Neural cell (in vitro differentiated cells): ENCODE measurements around the gene RNPEP. TPM values are rescaled to one million over a fixed set of nuclear protein-coding genes. Genes with fewer than 3 reads are reported as not detected.

Experiments used
- H2AFZ ChIP-seq: fragments of 200-600, 300-800 bp; sonication (generic), shearing (Covaris generic); 2 replicates; pipeline ENCODE4 v1.6.0; 2014; ENCODE audit warnings: low read depth, mild to moderate bottlenecking, antibody characterized with exemption, low read length, moderate library complexity
- H3F3A ChIP-seq: fragments of 200-600 bp; shearing (Covaris generic); 2 replicates; pipeline ENCODE4 v1.6.1; 2016; ENCODE audit warnings: mild to moderate bottlenecking, moderate library complexity, mixed read lengths, antibody characterized with exemption, low read length; ENCODE audit not compliant: insufficient read depth, poor library complexity, severe bottlenecking
- H3K27ac ChIP-seq: fragments of 200-600, 300-800 bp; sonication (generic), shearing (Covaris generic); 2 replicates; pipeline ENCODE4 v1.5.1; 2014; ENCODE audit warnings: mild to moderate bottlenecking, low read length, moderate library complexity
- H3K27me3 ChIP-seq: fragments of 300-800, 200-600 bp; sonication (generic), shearing (Covaris generic); 2 replicates; pipeline ENCODE4 v1.6.0; 2014; ENCODE audit warnings: mild to moderate bottlenecking, low read depth, low read length, moderate library complexity; ENCODE audit not compliant: insufficient read depth
- H3K36me3 ChIP-seq: fragments of 300-800, 200-600 bp; sonication (generic), shearing (Covaris generic); 2 replicates; pipeline ENCODE4 v1.5.1; 2014; ENCODE audit warnings: mild to moderate bottlenecking, antibody characterized with exemption, low read length, moderate library complexity; ENCODE audit not compliant: insufficient read depth
- H3K4me2 ChIP-seq: fragments of 300-800, 200-600 bp; sonication (generic), shearing (Covaris generic); 2 replicates; pipeline ENCODE4 v1.6.0; 2014; ENCODE audit warnings: mild to moderate bottlenecking, low read length
- H3K4me3 ChIP-seq: fragments of 300-800, 200-600 bp; sonication (generic), shearing (Covaris generic); 2 replicates; pipeline ENCODE4 v1.5.1; 2014; ENCODE audit warnings: mild to moderate bottlenecking, low read length, moderate library complexity
- H3K79me2 ChIP-seq: fragments of 200-600 bp; shearing (Covaris generic); replicated peaks from 2 replicates; pipeline ENCODE4 v1.6.0; 2014; ENCODE audit warnings: mild to moderate bottlenecking, low read length, moderate library complexity; ENCODE audit not compliant: insufficient read depth
- H3K9ac ChIP-seq: fragments of 300-800, 200-600 bp; sonication (generic), shearing (Covaris generic); 2 replicates; pipeline ENCODE4 v1.6.1; 2016; ENCODE audit warnings: mild to moderate bottlenecking, low read length, mixed read lengths
- H3K9me2 ChIP-seq: fragments of 200-600 bp; shearing (Covaris generic); 2 replicates; pipeline ENCODE4 v1.6.1; 2016; ENCODE audit warnings: mild to moderate bottlenecking, low read length, mixed read lengths; ENCODE audit not compliant: insufficient read depth
- H3K9me3 ChIP-seq: fragments of 200-600, 300-800 bp; sonication (generic), shearing (Covaris generic); 2 replicates; pipeline ENCODE4 v1.6.1; 2016; ENCODE audit warnings: mild to moderate bottlenecking, mixed run types, low read length, moderate library complexity, mixed read lengths
- H4K20me1 ChIP-seq: fragments of 200-600 bp; shearing (Covaris generic); 2 replicates; pipeline ENCODE4 v1.6.1; 2016; ENCODE audit warnings: mild to moderate bottlenecking, mixed run types; ENCODE audit not compliant: insufficient read depth
- EP300 ChIP-seq: fragments of 450-650 bp; conservative IDR thresholded peaks from 2 replicates; pipeline ENCODE4 v1.6.1; 2014; ENCODE audit warnings: antibody characterized with exemption, mild to moderate bottlenecking, moderate library complexity; ENCODE audit not compliant: poor library complexity, severe bottlenecking
- EZH2 ChIP-seq: fragments of 200-600, 300-800 bp; shearing (Covaris generic), sonication (generic); IDR thresholded peaks from 2 replicates; pipeline ENCODE4 v1.6.1; 2014; ENCODE audit warnings: antibody characterized with exemption, low read length, borderline replicate concordance, mild to moderate bottlenecking; ENCODE audit not compliant: insufficient read depth, poor library complexity, severe bottlenecking
- MXI1 ChIP-seq: fragments of 450-650 bp; conservative IDR thresholded peaks from 2 replicates; pipeline ENCODE4 v1.6.1; 2014; ENCODE audit warnings: antibody characterized with exemption, mild to moderate bottlenecking; ENCODE audit not compliant: poor library complexity, severe bottlenecking
- POLR2AphosphoS5 ChIP-seq: IDR thresholded peaks from 2 replicates; pipeline ENCODE4 v1.6.1; 2012
- RAD21 ChIP-seq: fragments of 450-650 bp; conservative IDR thresholded peaks from 2 replicates; pipeline ENCODE4 v1.6.1; 2014; ENCODE audit warnings: antibody characterized with exemption, mild to moderate bottlenecking, moderate library complexity
- SMC3 ChIP-seq: fragments of 450-650 bp; conservative IDR thresholded peaks from 2 replicates; pipeline ENCODE4 v1.6.1; 2014; ENCODE audit warnings: antibody characterized with exemption, mild to moderate bottlenecking, moderate library complexity; ENCODE audit not compliant: poor library complexity
- TAF1 ChIP-seq: IDR thresholded peaks from 2 replicates; pipeline ENCODE4 v1.6.1; 2012; ENCODE audit warnings: low read depth
- polyA plus RNA-seq: library from polyadenylated mRNA; depleted of rRNA; stranded (reverse); fragments of >200 nt; gene quantifications from 2 replicates; pipeline ENCODE4 v1.2.3, GENCODE V29; 2014
- TF ChIP-seq, protein P1 (sequence below): fragments of 450-650 bp; IDR thresholded peaks from 2 replicates; pipeline ENCODE4 v1.5.1; 2014; ENCODE audit warnings: antibody characterized with exemption, mild to moderate bottlenecking, moderate library complexity; ENCODE audit not compliant: poor library complexity, severe bottlenecking
- TF ChIP-seq, protein P2 (sequence below): IDR thresholded peaks from 2 replicates; pipeline ENCODE4 v1.6.1; 2012; ENCODE audit warnings: borderline replicate concordance

The RNPEP gene
- polyA plus RNA-seq, 1 donor from 2014 or later, result 33.1 TPM

DNA sequence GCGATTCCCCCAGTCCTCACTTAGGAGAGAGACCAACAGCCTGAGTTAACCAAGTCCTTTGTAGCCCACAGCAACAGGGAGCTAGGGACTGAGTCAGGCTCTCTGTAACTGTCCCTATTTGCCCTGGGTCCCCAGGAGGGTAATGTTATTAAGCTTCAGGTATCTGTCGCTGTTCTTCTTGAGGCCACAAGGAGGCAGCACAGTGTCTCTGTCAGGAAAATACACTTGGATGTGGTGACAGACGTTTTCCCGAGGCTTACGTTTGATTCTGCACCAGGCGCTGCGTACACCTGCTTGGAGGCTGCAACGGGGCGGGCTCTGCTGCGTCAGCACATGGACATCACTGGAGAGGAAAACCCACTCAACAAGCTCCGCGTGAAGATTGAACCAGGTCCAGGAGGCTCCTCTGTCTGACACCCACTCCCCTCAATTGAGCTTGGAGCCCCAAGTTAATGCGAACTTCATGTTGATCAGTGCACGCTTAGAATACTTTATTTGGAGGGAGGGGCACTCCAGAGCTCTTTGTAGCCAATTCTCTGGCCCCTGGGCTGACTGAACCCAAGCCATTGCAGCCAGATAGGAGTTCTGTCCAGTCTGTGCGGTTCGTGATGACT, 17.3 kb downstream of the RNPEP start:
- Histone ChIP-seq H3K9ac (no peak overlapping the region), H3K27ac (no peak overlapping the region)
- TF ChIP-seq SMC3 (peak; percentile 72), RAD21 (peak; percentile 66), MXI1 (no peak), EP300 (no peak), POLR2AphosphoS5 (no peak), EZH2 (no peak), TAF1 (no peak)
- TF ChIP-seq, protein P1, sequence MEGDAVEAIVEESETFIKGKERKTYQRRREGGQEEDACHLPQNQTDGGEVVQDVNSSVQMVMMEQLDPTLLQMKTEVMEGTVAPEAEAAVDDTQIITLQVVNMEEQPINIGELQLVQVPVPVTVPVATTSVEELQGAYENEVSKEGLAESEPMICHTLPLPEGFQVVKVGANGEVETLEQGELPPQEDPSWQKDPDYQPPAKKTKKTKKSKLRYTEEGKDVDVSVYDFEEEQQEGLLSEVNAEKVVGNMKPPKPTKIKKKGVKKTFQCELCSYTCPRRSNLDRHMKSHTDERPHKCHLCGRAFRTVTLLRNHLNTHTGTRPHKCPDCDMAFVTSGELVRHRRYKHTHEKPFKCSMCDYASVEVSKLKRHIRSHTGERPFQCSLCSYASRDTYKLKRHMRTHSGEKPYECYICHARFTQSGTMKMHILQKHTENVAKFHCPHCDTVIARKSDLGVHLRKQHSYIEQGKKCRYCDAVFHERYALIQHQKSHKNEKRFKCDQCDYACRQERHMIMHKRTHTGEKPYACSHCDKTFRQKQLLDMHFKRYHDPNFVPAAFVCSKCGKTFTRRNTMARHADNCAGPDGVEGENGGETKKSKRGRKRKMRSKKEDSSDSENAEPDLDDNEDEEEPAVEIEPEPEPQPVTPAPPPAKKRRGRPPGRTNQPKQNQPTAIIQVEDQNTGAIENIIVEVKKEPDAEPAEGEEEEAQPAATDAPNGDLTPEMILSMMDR, result peak; percentile 76
- TF ChIP-seq, protein P2, sequence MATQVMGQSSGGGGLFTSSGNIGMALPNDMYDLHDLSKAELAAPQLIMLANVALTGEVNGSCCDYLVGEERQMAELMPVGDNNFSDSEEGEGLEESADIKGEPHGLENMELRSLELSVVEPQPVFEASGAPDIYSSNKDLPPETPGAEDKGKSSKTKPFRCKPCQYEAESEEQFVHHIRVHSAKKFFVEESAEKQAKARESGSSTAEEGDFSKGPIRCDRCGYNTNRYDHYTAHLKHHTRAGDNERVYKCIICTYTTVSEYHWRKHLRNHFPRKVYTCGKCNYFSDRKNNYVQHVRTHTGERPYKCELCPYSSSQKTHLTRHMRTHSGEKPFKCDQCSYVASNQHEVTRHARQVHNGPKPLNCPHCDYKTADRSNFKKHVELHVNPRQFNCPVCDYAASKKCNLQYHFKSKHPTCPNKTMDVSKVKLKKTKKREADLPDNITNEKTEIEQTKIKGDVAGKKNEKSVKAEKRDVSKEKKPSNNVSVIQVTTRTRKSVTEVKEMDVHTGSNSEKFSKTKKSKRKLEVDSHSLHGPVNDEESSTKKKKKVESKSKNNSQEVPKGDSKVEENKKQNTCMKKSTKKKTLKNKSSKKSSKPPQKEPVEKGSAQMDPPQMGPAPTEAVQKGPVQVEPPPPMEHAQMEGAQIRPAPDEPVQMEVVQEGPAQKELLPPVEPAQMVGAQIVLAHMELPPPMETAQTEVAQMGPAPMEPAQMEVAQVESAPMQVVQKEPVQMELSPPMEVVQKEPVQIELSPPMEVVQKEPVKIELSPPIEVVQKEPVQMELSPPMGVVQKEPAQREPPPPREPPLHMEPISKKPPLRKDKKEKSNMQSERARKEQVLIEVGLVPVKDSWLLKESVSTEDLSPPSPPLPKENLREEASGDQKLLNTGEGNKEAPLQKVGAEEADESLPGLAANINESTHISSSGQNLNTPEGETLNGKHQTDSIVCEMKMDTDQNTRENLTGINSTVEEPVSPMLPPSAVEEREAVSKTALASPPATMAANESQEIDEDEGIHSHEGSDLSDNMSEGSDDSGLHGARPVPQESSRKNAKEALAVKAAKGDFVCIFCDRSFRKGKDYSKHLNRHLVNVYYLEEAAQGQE, result no peak

DNA sequence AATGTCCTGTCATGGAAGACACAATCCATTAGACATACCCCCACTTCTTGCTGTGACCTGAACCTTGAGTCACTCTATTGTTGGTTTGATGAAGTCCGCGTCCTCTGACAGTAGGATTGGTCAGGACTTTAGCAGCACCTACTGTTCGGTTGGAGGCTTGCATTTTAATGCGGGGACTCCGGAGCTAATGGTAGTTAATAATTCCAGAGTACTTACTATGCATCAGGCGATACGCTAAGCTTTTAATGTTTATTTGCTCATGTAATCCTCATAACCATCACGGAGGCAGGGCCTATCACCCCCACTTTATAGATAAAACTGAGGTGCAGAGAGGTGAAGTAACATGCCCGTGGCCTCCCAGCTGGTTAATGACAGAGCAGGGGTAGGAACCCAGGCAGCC, 20.1 kb downstream of the RNPEP start:
- no peaks in the 10 kb centered on the region for H3K79me2 ChIP-seq
- no peaks in the 10 kb centered on the region for H3F3A ChIP-seq
- TF ChIP-seq SMC3, result no peak
- TF ChIP-seq, protein P1, result no peak
- H3K4me2 ChIP-seq, result no peak overlapping the region
- no peak overlapping the region for H3K9ac ChIP-seq
- H3K4me3 ChIP-seq, result no peak overlapping the region
- H3K36me3 ChIP-seq, result no peaks in the 10 kb centered on the region
- no peak overlapping the region for H2AFZ ChIP-seq
- H3K9me3 ChIP-seq, result no peaks in the 10 kb centered on the region
- H3K27ac ChIP-seq, result no peak overlapping the region
- no peaks in the 10 kb centered on the region for H4K20me1 ChIP-seq
- H3K9me2 ChIP-seq, result no peaks in the 10 kb centered on the region
- H3K27me3 ChIP-seq, result no peaks in the 10 kb centered on the region

More for the DNA sequence above, 17.3 kb downstream of the RNPEP start:
- no peaks in the 10 kb centered on the region for H3K36me3 ChIP-seq
- no peaks in the 10 kb centered on the region for H3K9me2 ChIP-seq
- no peaks in the 10 kb centered on the region for H3K9me3 ChIP-seq
- H3K79me2 ChIP-seq, result no peaks in the 10 kb centered on the region
- H3K4me2 ChIP-seq, result no peak overlapping the region
- H3K27me3 ChIP-seq, result no peaks in the 10 kb centered on the region
- no peaks in the 10 kb centered on the region for H3F3A ChIP-seq
- H2AFZ ChIP-seq, result no peak overlapping the region
- no peaks in the 10 kb centered on the region for H4K20me1 ChIP-seq
- no peak overlapping the region for H3K4me3 ChIP-seq
